Central memory CD8-positive, alpha-beta T cell (primary cell): Measurements from ENCODE around the gene TECPR1.
A peak's percentile ranks its signal among the peaks of the same experiment; 100 is the strongest.

Experiments
- ATAC-seq: fragments of 150-1000 bp; cut with Tn5 transposase; replicated peaks from 2 replicates; pipeline ENCODE4 v1.10.0; 2022; ENCODE audit warnings: mild to moderate bottlenecking, moderate FRiP score, moderate number of reproducible peaks; ENCODE audit not compliant: poor library complexity, severe bottlenecking; ENCODE audit errors: extremely low read depth
- DNase-seq, 2 donors: peaks; one replicate each; pipeline ENCODE4 v3.0.0; 2021; ENCODE audit warnings: low spot score in 2 of 2
- H3K27ac Mint-ChIP-seq: one replicate; pipeline ENCODE4 v1.8.0; 2022; ENCODE audit warnings: low read depth, mild to moderate bottlenecking, moderate library complexity, mixed read lengths
- H3K27me3 Mint-ChIP-seq: one replicate; pipeline ENCODE4 v1.8.0; 2022; ENCODE audit warnings: mixed read lengths
- H3K36me3 Mint-ChIP-seq: one replicate; pipeline ENCODE4 v1.8.0; 2022; ENCODE audit warnings: mild to moderate bottlenecking, moderate library complexity, mixed read lengths; ENCODE audit not compliant: insufficient read depth
- H3K4me1 Mint-ChIP-seq: one replicate; pipeline ENCODE4 v1.8.0; 2022; ENCODE audit warnings: mixed read lengths
- H3K4me3 Mint-ChIP-seq: one replicate; pipeline ENCODE4 v1.8.0; 2022; ENCODE audit warnings: mild to moderate bottlenecking, moderate library complexity, mixed read lengths
- H3K9me3 Mint-ChIP-seq: one replicate; pipeline ENCODE4 v1.8.0; 2022; ENCODE audit warnings: mixed read lengths

The TECPR1 gene

GRCh38 chr7:98289333-98289875 is 37.4 kb upstream of the TECPR1 start:
- H3K4me1 Mint-ChIP-seq, result peaks cover 8% of the 10 kb centered on the region
- no peak for DNase-seq
- H3K36me3 Mint-ChIP-seq, result peaks cover 5% of the 10 kb centered on the region
- H3K27ac Mint-ChIP-seq, result no peak overlapping the region
- H3K27me3 Mint-ChIP-seq, result no peaks in the 10 kb centered on the region
- ATAC-seq, result no peak
- no peaks in the 10 kb centered on the region for H3K9me3 Mint-ChIP-seq
- H3K4me3 Mint-ChIP-seq, result no peak overlapping the region

DNA sequence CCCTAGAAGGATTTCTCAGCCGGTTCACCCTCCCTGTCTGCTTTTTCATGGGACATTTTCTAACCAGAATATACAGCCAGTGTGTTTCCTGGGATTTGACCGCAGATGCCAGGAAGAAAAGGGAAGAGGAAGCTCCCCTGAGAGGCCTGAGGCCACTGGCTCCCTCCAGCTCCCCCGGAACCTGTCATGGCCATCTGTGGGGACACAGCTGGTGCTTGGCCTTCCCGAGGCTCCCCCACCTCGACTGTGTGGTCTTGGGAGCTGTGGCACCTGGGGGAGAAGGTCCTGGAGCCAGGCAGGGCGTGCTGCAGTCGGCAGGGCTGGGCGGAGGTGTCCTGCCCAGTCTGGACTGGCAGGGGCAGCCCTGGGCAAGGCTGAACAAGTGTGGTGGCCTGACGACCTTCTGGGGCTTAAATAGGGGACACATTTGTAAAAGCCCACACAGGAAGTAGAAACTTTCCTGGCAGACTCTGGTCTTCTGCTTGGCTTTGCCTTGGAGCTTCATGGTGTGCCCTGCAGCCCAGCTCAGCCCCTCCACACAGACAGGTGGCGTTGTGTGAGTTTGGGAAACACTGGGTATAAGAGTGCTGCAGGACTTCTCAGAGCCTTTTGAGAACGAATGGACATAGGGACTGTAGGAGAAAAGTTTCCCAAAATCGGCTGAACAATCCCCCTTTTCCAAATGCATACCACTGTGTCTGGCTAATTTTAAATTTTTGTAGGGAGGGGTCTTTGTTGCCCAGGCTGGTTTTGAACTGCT is 36.2 kb upstream of the TECPR1 start:
- no peak for DNase-seq
- Mint-ChIP-seq H3K4me3 (no peak overlapping the region), H3K36me3 (peaks cover 4% of the 10 kb centered on the region), H3K4me1 (peaks cover 14% of the 10 kb centered on the region), H3K27ac (no peak overlapping the region), H3K27me3 (no peaks in the 10 kb centered on the region), H3K9me3 (no peaks in the 10 kb centered on the region)
- ATAC-seq, result no peak

DNA sequence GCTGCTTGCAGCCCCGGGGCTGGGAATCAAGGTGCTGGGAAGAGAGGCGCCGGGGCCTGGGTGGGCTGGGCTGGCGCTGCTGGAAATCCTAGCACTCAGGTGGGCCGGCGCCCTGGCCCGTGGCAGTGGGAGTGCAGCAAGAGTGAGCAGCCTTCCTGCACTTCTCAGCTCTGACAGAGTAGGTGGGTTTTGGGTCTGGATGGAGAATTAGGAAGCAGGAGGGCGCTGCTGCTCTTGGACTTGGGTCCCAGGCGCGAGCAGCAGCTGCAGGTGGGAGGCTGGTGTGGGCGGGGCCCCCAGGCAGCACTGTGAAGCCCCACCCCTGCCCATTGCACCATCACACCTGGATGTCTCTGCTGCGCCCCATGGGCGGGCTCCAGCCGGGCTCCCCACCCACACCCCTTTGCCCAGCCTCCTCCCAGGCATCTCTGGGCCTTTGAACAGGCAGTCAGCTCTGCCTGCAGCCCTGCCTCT is 35.5 kb upstream of the TECPR1 start:
- peaks cover 21% of the 10 kb centered on the region for H3K4me1 Mint-ChIP-seq
- peaks cover 6% of the 10 kb centered on the region for H3K36me3 Mint-ChIP-seq
- no peaks in the 10 kb centered on the region for H3K27me3 Mint-ChIP-seq
- H3K27ac Mint-ChIP-seq, result no peak overlapping the region
- ATAC-seq (no peak), DNase-seq (no peak)
- H3K9me3 Mint-ChIP-seq, result no peaks in the 10 kb centered on the region
- no peak overlapping the region for H3K4me3 Mint-ChIP-seq

DNA sequence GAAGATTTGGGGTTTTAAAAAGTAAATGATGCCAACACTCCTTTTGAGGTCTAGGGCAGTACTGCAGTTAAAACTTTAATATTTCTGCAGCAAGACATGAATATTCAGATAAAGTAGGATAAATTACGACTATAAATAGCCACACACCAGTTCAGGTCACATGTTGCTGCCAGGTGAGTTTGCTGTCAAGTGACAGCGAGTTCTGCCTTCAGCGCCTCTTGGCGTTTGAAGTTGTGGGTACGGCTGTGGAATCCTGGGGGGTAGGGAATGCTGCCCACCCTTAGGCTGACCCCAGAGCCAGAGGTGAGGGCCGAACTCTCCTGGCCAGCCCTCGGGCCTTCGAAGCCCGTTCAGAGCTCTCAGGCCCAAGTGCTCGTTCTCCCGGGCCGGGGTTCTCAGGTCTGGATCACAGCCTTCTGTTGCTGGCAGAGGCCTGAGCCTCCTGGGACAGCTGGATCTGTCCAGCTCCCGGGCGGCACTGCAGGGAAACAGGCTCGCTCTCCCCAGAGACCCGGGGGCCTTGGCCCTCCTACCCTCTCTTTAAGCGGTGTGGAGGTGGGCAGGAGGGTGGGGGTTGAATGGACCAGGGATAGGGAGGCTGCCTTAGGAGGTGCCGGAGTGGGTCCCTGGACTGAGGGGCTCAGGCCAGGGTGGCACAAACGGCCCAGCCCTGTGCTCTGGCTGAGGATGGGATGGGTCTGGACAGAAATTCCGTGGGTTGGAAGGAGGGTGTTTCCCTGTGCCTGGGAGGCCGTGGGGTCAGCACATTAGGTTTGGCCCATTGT is 34.9 kb upstream of the TECPR1 start:
- Mint-ChIP-seq H3K9me3 (no peaks in the 10 kb centered on the region), H3K36me3 (peaks cover 8% of the 10 kb centered on the region), H3K27ac (no peak overlapping the region), H3K27me3 (no peaks in the 10 kb centered on the region), H3K4me3 (no peak overlapping the region), H3K4me1 (peaks cover 24% of the 10 kb centered on the region)
- DNase-seq (no peak), ATAC-seq (no peak)

GRCh38 chr7:98286093-98286539 is 34.1 kb upstream of the TECPR1 start:
- Mint-ChIP-seq H3K9me3 (no peaks in the 10 kb centered on the region), H3K27me3 (no peaks in the 10 kb centered on the region), H3K4me1 (peaks cover 24% of the 10 kb centered on the region), H3K36me3 (peaks cover 8% of the 10 kb centered on the region), H3K4me3 (no peak overlapping the region), H3K27ac (no peak overlapping the region)
- DNase-seq, result no peak
- ATAC-seq, result no peak

DNA sequence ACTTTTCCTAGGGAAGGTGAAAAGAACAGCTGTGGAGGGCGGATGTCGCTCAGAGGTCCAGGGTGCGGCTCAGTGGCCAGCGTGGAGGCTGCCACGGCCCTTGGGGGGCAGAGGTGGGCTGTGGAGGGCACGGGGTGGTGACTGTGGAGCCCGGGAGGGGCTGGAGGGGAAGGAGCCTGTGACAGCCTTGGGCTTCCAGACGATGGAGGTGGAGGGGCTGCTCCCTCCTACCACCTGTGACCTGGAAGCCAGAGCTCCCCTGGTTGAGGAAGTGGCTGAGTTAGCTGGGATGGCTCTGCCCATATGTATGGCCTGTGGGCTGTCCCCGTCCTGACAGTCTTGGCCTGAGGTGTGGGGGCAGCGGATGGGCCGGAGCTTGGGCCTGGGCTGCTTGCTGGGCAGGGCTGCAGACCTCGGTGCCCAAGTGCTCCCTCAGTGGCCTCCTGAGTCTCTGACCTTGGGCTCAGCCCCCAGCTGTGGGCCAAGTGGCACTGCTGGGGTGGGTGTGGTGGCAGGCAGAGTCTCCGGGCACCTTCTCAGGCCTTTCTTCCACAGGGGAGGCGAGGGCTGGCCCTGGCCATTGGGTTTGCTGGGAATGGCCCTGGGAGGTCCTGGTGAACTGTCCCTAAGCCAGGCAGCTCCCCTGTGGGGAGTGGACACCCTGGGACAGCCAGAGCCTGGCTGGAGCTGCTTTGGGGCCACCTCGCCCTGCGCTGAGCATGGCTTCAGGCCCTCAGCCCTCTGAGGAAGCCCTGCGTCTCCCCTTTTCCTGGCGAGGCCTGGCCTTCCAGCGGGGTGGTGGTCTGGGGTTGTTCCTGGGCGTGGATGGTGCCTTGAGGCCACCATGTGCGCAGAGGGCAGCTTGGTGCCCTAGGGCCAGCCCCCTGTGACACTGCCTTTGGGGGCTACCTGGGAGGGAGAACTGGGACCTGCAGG is 33.4 kb upstream of the TECPR1 start:
- ATAC-seq (no peak), DNase-seq (no peak)
- Mint-ChIP-seq H3K27ac (peak overlapping the region; percentile 87), H3K36me3 (peaks cover 8% of the 10 kb centered on the region), H3K4me1 (peaks cover 24% of the 10 kb centered on the region), H3K27me3 (no peaks in the 10 kb centered on the region), H3K9me3 (no peaks in the 10 kb centered on the region), H3K4me3 (peak overlapping the region; percentile 51)

DNA sequence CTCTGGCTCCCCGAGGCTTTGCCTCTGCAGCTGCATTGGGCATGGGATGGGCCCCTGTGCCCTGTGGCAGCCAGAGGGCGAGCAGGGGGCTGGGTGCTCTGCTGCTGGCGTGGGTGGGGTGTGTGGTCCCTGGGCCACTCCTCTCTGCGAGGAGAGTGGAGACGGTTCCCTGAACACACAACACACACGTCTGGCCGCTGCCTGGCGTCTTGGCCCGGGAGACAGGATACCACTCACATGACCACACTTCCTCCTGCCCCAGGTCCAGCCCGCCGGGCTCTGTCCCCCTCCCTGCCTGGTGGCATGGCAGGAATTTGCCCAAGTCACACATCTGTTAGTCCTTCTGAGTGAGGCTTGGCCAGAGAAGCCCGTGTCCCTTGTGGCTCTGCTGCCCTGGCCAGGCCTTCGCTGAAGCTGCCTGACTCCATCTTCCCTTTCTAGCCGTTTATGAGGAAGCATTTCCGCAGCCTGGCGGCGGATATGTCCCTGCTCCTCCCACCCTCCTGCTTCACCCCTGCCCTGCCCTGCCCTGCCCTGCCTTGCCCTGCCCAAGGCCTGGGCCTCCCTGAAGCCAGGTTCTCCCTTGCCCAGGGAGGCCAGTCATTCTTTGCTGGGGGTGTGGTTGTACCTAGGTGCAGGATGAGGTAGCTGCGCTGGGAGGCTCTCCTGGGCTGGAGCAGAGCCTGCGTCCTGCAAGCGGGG is 32.5 kb upstream of the TECPR1 start:
- Mint-ChIP-seq H3K27me3 (no peaks in the 10 kb centered on the region), H3K9me3 (no peaks in the 10 kb centered on the region), H3K4me3 (peak overlapping the region; percentile 51), H3K27ac (peak overlapping the region; percentile 87), H3K36me3 (peaks cover 8% of the 10 kb centered on the region), H3K4me1 (peaks cover 24% of the 10 kb centered on the region)
- no peak for DNase-seq
- ATAC-seq, result no peak

GRCh38 chr7:98283887-98284222 is 31.8 kb upstream of the TECPR1 start:
- H3K27me3 Mint-ChIP-seq, result no peaks in the 10 kb centered on the region
- no peak for DNase-seq
- peak overlapping the region; percentile 51 for H3K4me3 Mint-ChIP-seq
- peaks cover 24% of the 10 kb centered on the region for H3K4me1 Mint-ChIP-seq
- no peaks in the 10 kb centered on the region for H3K9me3 Mint-ChIP-seq
- no peak overlapping the region for H3K27ac Mint-ChIP-seq
- ATAC-seq, result no peak
- H3K36me3 Mint-ChIP-seq, result peaks cover 8% of the 10 kb centered on the region

DNA sequence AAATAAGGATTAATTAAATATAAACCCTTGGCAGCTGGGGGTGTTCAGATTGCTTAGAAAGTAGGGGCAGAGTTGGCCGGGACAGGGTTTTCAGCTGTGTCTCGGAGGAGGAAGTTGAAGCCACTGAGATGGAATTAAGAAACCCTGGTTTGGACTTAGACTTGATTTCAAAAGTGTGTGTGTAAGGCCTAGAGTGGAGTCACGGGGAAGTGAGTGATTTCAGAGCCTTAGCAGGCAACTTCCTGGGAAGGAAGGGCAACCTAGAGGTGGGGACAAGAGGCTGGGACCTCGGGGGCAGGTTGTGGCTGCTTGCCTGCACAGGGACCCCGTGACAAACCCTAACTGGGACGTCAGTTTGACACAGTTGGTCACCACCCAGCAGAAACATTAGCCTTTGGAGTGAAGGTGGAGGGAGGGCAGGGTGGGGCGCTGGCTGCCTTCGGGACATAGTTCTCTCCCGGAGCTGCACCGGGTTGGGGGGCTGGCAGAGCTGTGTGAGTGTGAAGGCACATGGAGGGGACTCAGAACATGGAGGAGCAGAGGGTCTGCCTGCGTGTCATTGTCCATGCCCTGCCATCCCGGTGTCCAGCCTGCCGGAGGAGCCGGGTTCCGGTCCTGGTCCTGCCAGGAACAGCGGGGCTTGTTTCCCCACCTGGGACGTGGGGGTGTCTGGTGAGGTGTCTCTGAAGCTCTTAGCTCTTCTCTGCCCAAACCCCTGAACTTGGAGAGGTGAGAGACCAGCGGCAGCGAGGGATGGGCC is 31.3 kb upstream of the TECPR1 start:
- DNase-seq (no peak), ATAC-seq (no peak)
- H3K4me3 Mint-ChIP-seq, result peak overlapping the region; percentile 76
- peak overlapping the region; percentile 71 for H3K27ac Mint-ChIP-seq
- H3K27me3 Mint-ChIP-seq, result no peaks in the 10 kb centered on the region
- H3K9me3 Mint-ChIP-seq, result no peaks in the 10 kb centered on the region
- H3K4me1 Mint-ChIP-seq, result peaks cover 24% of the 10 kb centered on the region
- H3K36me3 Mint-ChIP-seq, result peaks cover 9% of the 10 kb centered on the region

GRCh38 chr7:98282703-98283102 is 30.7 kb upstream of the TECPR1 start:
- peaks cover 24% of the 10 kb centered on the region for H3K4me1 Mint-ChIP-seq
- peak overlapping the region; percentile 71 for H3K27ac Mint-ChIP-seq
- peaks cover 9% of the 10 kb centered on the region for H3K36me3 Mint-ChIP-seq

More at GRCh38 chr7:98282703-98283102, 30.7 kb upstream of the TECPR1 start:
- ATAC-seq (no peak), DNase-seq (no peak)
- H3K9me3 Mint-ChIP-seq, result no peaks in the 10 kb centered on the region
- H3K27me3 Mint-ChIP-seq, result no peaks in the 10 kb centered on the region
- H3K4me3 Mint-ChIP-seq, result peak overlapping the region; percentile 76
